Spleen (tissue), 11 donors: Measurements from ENCODE around the gene STARD13. TPM values are rescaled to one million over a fixed set of nuclear protein-coding genes. Genes with fewer than 3 reads are reported as not detected.

Experiments used
- DNase-seq: peaks from one replicate; pipeline ENCODE4 v3.0.0-alpha.2; 2020
- H3K27ac ChIP-seq, 8 donors: fragments of 200-600 bp; sonication (generic) in 7 of 8; 1 replicate in 4 of 8; 2 replicates in 4 of 8; pipeline versions ENCODE4 v1.5.0 to v1.8.0; 2016 to 2021; ENCODE audit warnings: inconsistent platforms in 4 of 8, mild to moderate bottlenecking in 4 of 8, moderate library complexity in 1 of 8
- H3K27me3 ChIP-seq, 7 donors: fragments of 200-600 bp; sonication (generic) in 6 of 7; replicated peaks in 1 of 7; 1 replicate in 4 of 7; 2 replicates in 3 of 7; pipeline versions ENCODE4 v1.5.0 to v1.8.0; 2016 to 2021; ENCODE audit warnings: inconsistent platforms in 3 of 7, mild to moderate bottlenecking in 1 of 7
- H3K36me3 ChIP-seq, 6 donors: fragments of 200-600 bp; sonication (generic) in 5 of 6; 1 replicate in 4 of 6; 2 replicates in 2 of 6; pipeline versions ENCODE4 v1.5.0 to v1.8.0; 2016 to 2021; ENCODE audit warnings: inconsistent platforms in 2 of 6
- H3K4me1 ChIP-seq, 6 donors: fragments of 200-600 bp; sonication (generic) in 5 of 6; 1 replicate in 3 of 6; 2 replicates in 3 of 6; pipeline versions ENCODE4 v1.5.0 to v1.8.0; 2016 to 2021; ENCODE audit warnings: inconsistent platforms in 3 of 6
- H3K4me3 ChIP-seq, 8 donors: fragments of 200-600 bp; sonication (generic) in 7 of 8; 1 replicate in 4 of 8; 2 replicates in 4 of 8; pipeline versions ENCODE4 v1.5.0 to v1.8.0; 2016 to 2021; ENCODE audit warnings: inconsistent platforms in 4 of 8, mild to moderate bottlenecking in 4 of 8, moderate library complexity in 2 of 8
- H3K9me3 ChIP-seq, 8 donors: fragments of 200-600 bp; sonication (generic) in 7 of 8; 1 replicate in 4 of 8; 2 replicates in 4 of 8; pipeline versions ENCODE4 v1.5.0 to v1.8.0; 2016 to 2021; ENCODE audit warnings: inconsistent platforms in 4 of 8
- CTCF ChIP-seq, 11 experiments: fragments of 200-600 bp in 7 of 11; fragments of 450-650 bp in 4 of 11; sonication (generic) in 4 of 11; IDR thresholded peaks in 8 of 11; conservative IDR thresholded peaks in 3 of 11; 1 replicate in 7 of 11; 2 replicates in 4 of 11; pipeline versions ENCODE4 v1.4.0 to v1.8.0; 2016 to 2021; ENCODE audit warnings: antibody characterized with exemption in 11 of 11, inconsistent platforms in 4 of 11, mild to moderate bottlenecking in 1 of 11
- POLR2A ChIP-seq, 3 donors: fragments of 450-650 bp; IDR thresholded peaks; one replicate each; pipeline ENCODE4 v1.5.1; 2017; ENCODE audit warnings: antibody characterized with exemption in 3 of 3, mild to moderate bottlenecking in 1 of 3
- POLR2AphosphoS5 ChIP-seq, 3 donors: sonication (generic); formaldehyde crosslinking; IDR thresholded peaks; one replicate each; pipeline ENCODE4 v1.5.1; 2017; ENCODE audit warnings: antibody characterized with exemption in 3 of 3
- WGBS, 5 donors: extraction: QIAGEN DNeasy Blood & Tissue Kit in 3 of 5; methylation state at CpG; one replicate each; pipeline versions ENCODE4 v1.1.5 to v1.1.7; 2013 to 2018; 5-methylcytosine and 5-hydroxymethylcytosine counted together
- intact Hi-C: fragments of 100-400 bp; cut with DNase I; formaldehyde crosslinking; loops from one replicate; pipeline ENCODE4 v1.15.0; 2023; ENCODE audit warnings: low total_unique reads
- polyA plus RNA-seq, 3 donors: library from polyadenylated mRNA; stranded (reverse); fragments of 200-250 nt; gene quantifications; one replicate each; pipeline ENCODE4 v1.2.1, GENCODE V29; 2013
- total RNA-seq, 7 donors: library from RNA; depleted of rRNA in 3 of 7; stranded (reverse); fragments of >200 nt in 3 of 7; fragmentation: NEBNext Ultra II Directional in 4 of 7; extraction: Animal tissue kit (Norgen Biotek cat#: 25700) in 4 of 7; gene quantifications; one replicate each; pipeline versions ENCODE4 v1.1.0 to v1.2.1, GENCODE V29; 2016 to 2021
- donor health status: healthy with polysubstance abuse.
- donor health status: DM: no; HTN: no; CAD: no; lungs with moderate emphysema.
- donor health status: DM: no; HTN: no; CAD: no.
- donor health status: Bipolar disorder and iron deficiency.
- donor health status: healthy.
- donor health status: DM: no; HTN: no; CAD: no.
- donor health status: DM: yes; HTN: yes; CAD: no.

STARD13 gene
- total and polyA plus RNA-seq, 10 donors, result 1.4 to 58.1 (median 26.7) TPM

- no peaks in the 10 kb centered on the region for H3K27me3 ChIP-seq
- H3K27ac ChIP-seq, result no peak overlapping the region
- WGBS, 5 donors, result 70 to 84% (median 79%) methylated on average over 3 of the region's 3 CpGs
- TF ChIP-seq CTCF (IDR thresholded peaks at IDR 0.05 in 8 of 11, conservative IDR thresholded peaks at IDR 0.05 in 3 of 11) (no peak), POLR2A (IDR thresholded peaks at IDR 0.05) (no peak), POLR2AphosphoS5 (IDR thresholded peaks at IDR 0.05) (no peak)
- no peaks in the 10 kb centered on the region for H3K36me3 ChIP-seq
- intact Hi-C loops, result no loop called here
- no peaks in the 10 kb centered on the region for H3K9me3 ChIP-seq
- peaks cover 0 to 11% (median 3%) of the 10 kb centered on the region in 6 donors for H3K4me1 ChIP-seq
- no peak overlapping the region for H3K4me3 ChIP-seq
- no peak for DNase-seq
Observed at GRCh38 chr13:33087790-33088189, 197.8 kb downstream of the STARD13 start.

- DNase-seq, result no peak
- H3K27ac ChIP-seq, result no peak overlapping the region
- H3K9me3 ChIP-seq, result no peaks in the 10 kb centered on the region
- 83 to 90% (median 87%) methylated on average over 9 of the region's 9 CpGs for WGBS, 5 donors
- peaks cover 0 to 8% (median 3%) of the 10 kb centered on the region in 6 donors for H3K4me1 ChIP-seq
- no peak overlapping the region for H3K4me3 ChIP-seq
- TF ChIP-seq POLR2A (IDR thresholded peaks at IDR 0.05), result no peak
- no peak for TF ChIP-seq POLR2AphosphoS5 (IDR thresholded peaks at IDR 0.05)
- TF ChIP-seq CTCF (IDR thresholded peaks at IDR 0.05 in 8 of 11, conservative IDR thresholded peaks at IDR 0.05 in 3 of 11), result no peak
- no peaks in the 10 kb centered on the region for H3K27me3 ChIP-seq
- intact Hi-C loops, result no loop called here
- no peaks in the 10 kb centered on the region for H3K36me3 ChIP-seq
Observed at GRCh38 chr13:33087091-33087490, 198.5 kb downstream of the STARD13 start.

GRCh38 chr13:33083054-33083453, 202.5 kb downstream of the STARD13 start:
- Histone ChIP-seq H3K36me3 (no peaks in the 10 kb centered on the region), H3K4me1 (no peaks in the 10 kb centered on the region), H3K4me3 (no peak overlapping the region), H3K27me3 (no peaks in the 10 kb centered on the region), H3K9me3 (no peaks in the 10 kb centered on the region), H3K27ac (no peak overlapping the region)
- intact Hi-C loops, result no loop called here
- DNase-seq, result no peak
- TF ChIP-seq CTCF (IDR thresholded peaks at IDR 0.05 in 8 of 11, conservative IDR thresholded peaks at IDR 0.05 in 3 of 11) (no peak), POLR2A (IDR thresholded peaks at IDR 0.05) (no peak)
- WGBS, 5 donors, result 87 to 98% (median 92%) methylated on average over 1 of the region's 1 CpG

- no peak for TF ChIP-seq POLR2AphosphoS5 (IDR thresholded peaks at IDR 0.05)
- TF ChIP-seq POLR2A (IDR thresholded peaks at IDR 0.05), result no peak
- no peak for TF ChIP-seq CTCF (IDR thresholded peaks at IDR 0.05 in 8 of 11, conservative IDR thresholded peaks at IDR 0.05 in 3 of 11)
Observed at GRCh38 chr13:33081666-33082065, 203.9 kb downstream of the STARD13 start.

More at GRCh38 chr13:33081666-33082065, 203.9 kb downstream of the STARD13 start:
- no peak overlapping the region for H3K27ac ChIP-seq
- 34 to 56% (median 39%) methylated on average over 1 of the region's 1 CpG for WGBS, 5 donors
- no peaks in the 10 kb centered on the region for H3K4me1 ChIP-seq
- H3K4me3 ChIP-seq, result no peak overlapping the region
- H3K27me3 ChIP-seq, result no peaks in the 10 kb centered on the region
- intact Hi-C loops, result no loop called here
- no peaks in the 10 kb centered on the region for H3K9me3 ChIP-seq
- H3K36me3 ChIP-seq, result no peaks in the 10 kb centered on the region
- no peak for DNase-seq
